HT1080 (cell line): Measurements from ENCODE around the gene PRKCQ. TPM values are rescaled to one million over a fixed set of nuclear protein-coding genes. Genes with fewer than 3 reads are reported as not detected.
"Not testable (repeated sequence)": the region's sequence is repeated elsewhere in the genome, so short reads cannot be mapped to it uniquely, and the experiment has no call there.

ENCODE experiments used
- DNase-seq: peaks from one replicate; pipeline ENCODE4 v3.0.0-alpha.2; 2015; ENCODE audit warnings: low read depth
- total RNA-seq: library from RNA; depleted of rRNA; stranded (reverse); fragments of >200 nt; shearing (Covaris generic); gene quantifications from 2 replicates; pipeline ENCODE4 v1.2.3, GENCODE V29; 2014

The PRKCQ gene
- total RNA-seq, 1 experiment from 2014 or later = 0.16 TPM

- no peak for DNase-seq
Measured at GRCh38 chr10:6460861-6461409, 119.1 kb downstream of the PRKCQ start.

- no peak for DNase-seq
Measured at GRCh38 chr10:6458814-6459213, 121.3 kb downstream of the PRKCQ start.

GRCh38 chr10:6457376-6457775 lies 122.7 kb downstream of the PRKCQ start:
- no peak for DNase-seq

- DNase-seq = no peak
Measured at GRCh38 chr10:6456067-6456466, 124.0 kb downstream of the PRKCQ start.

GRCh38 chr10:6455592-6455991 lies 124.5 kb downstream of the PRKCQ start:
- DNase-seq = no peak

GRCh38 chr10:6446711-6447110 lies 133.4 kb downstream of the PRKCQ start:
- DNase-seq = no peak

GRCh38 chr10:6445671-6446316 lies 134.3 kb downstream of the PRKCQ start:
- peak; percentile 13 for DNase-seq

GRCh38 chr10:6439875-6440274 lies 140.2 kb downstream of the PRKCQ start:
- not testable (repeated sequence) for DNase-seq

- no peak for DNase-seq
Measured at GRCh38 chr10:6431861-6432260, 148.2 kb downstream of the PRKCQ start.

- no peak for DNase-seq
Measured at GRCh38 chr10:6431186-6431585, 148.9 kb downstream of the PRKCQ start.

GRCh38 chr10:6430423-6430980 lies 149.6 kb downstream of the PRKCQ start:
- DNase-seq = no peak

GRCh38 chr10:6427357-6427959 lies 152.6 kb downstream of the PRKCQ start:
- DNase-seq = no peak

GRCh38 chr10:6426317-6426716 lies 153.8 kb downstream of the PRKCQ start:
- no peak for DNase-seq

GRCh38 chr10:6423413-6424170 lies 156.5 kb downstream of the PRKCQ start:
- DNase-seq = no peak

GRCh38 chr10:6423004-6423403 lies 157.1 kb downstream of the PRKCQ start:
- peak; percentile 50 for DNase-seq

- DNase-seq = no peak
Measured at GRCh38 chr10:6418613-6419216, 161.4 kb downstream of the PRKCQ start.

GRCh38 chr10:6418167-6418566 lies 161.9 kb downstream of the PRKCQ start:
- DNase-seq = no peak

GRCh38 chr10:6416892-6417512 lies 163.1 kb downstream of the PRKCQ start:
- peak; percentile 48 for DNase-seq

- no peak for DNase-seq
Measured at GRCh38 chr10:6411436-6411835, 168.6 kb downstream of the PRKCQ start.

GRCh38 chr10:6410830-6411229 lies 169.2 kb downstream of the PRKCQ start:
- no peak for DNase-seq
